NCI-H345 (cell line): Measurements from ENCODE around the gene TRIM3.
"Not testable (repeated sequence)": the region's sequence is repeated elsewhere in the genome, so short reads cannot be mapped to it uniquely, and the experiment has no call there.

Source experiments
- DNase-seq: peaks from one replicate; lab custom pipeline; 2025; lab: John Stamatoyannopoulos, UW

The TRIM3 gene

GRCh38 chr11:6473451-6474412 lies at the start of gene TRIM3:
Gene TRIM3, minus strand, starts transcription at chr11:6473941. Its CDS starts 8,246 bp downstream, at chr11:6465695.
- peak; percentile 90 for DNase-seq

GRCh38 chr11:6523253-6523652 lies 49.5 kb upstream of the TRIM3 start:
- DNase-seq, result no peak

GRCh38 chr11:6521946-6522345 lies 48.2 kb upstream of the TRIM3 start:
- DNase-seq, result not testable (repeated sequence)

- no peak for DNase-seq
These were observed 46.5 kb upstream of the TRIM3 start for GRCh38 chr11:6520265-6520664.

- DNase-seq, result no peak
These were observed 43.1 kb upstream of the TRIM3 start for GRCh38 chr11:6516865-6517264.

- DNase-seq, result peak; percentile 15
These were observed 32.0 kb upstream of the TRIM3 start for GRCh38 chr11:6505577-6506240.

- no peak for DNase-seq
These were observed 30.4 kb upstream of the TRIM3 start for GRCh38 chr11:6504166-6504565.

GRCh38 chr11:6502382-6502781 lies 28.6 kb upstream of the TRIM3 start:
- no peak for DNase-seq

- no peak for DNase-seq
These were observed 24.8 kb upstream of the TRIM3 start for GRCh38 chr11:6498544-6498943.

- DNase-seq, result no peak
These were observed 24.4 kb upstream of the TRIM3 start for GRCh38 chr11:6498121-6498520.

GRCh38 chr11:6497069-6497839 lies 23.5 kb upstream of the TRIM3 start, which contains the start of gene DNHD1:
Gene DNHD1, plus strand, starts transcription at chr11:6497280. Its CDS starts 936 bp downstream, at chr11:6498216.
- DNase-seq, result no peak

GRCh38 chr11:6489306-6489705 lies 15.6 kb upstream of the TRIM3 start:
- no peak for DNase-seq

GRCh38 chr11:6488821-6489220 lies 15.1 kb upstream of the TRIM3 start:
- no peak for DNase-seq

- no peak for DNase-seq
These were observed 14.6 kb upstream of the TRIM3 start for GRCh38 chr11:6488342-6488741.

- DNase-seq, result no peak
These were observed 13.2 kb upstream of the TRIM3 start for GRCh38 chr11:6486938-6487337.

- DNase-seq, result no peak
These were observed 12.5 kb upstream of the TRIM3 start for GRCh38 chr11:6486256-6486655.

- no peak for DNase-seq
These were observed 11.9 kb upstream of the TRIM3 start for GRCh38 chr11:6485661-6486060.

- DNase-seq, result no peak
These were observed 9.3 kb upstream of the TRIM3 start for GRCh38 chr11:6483015-6483414.

GRCh38 chr11:6482441-6482840 lies 8.7 kb upstream of the TRIM3 start:
- no peak for DNase-seq

- DNase-seq, result no peak
These were observed 8.2 kb upstream of the TRIM3 start for GRCh38 chr11:6481924-6482275.

GRCh38 chr11:6481012-6481923 lies 7.5 kb upstream of the TRIM3 start, which contains the start of the genes ARFIP2 and TIMM10B:
Gene ARFIP2, minus strand, starts transcription at chr11:6481331. Its CDS starts 910 bp downstream, at chr11:6480421.
Gene TIMM10B, plus strand, starts transcription at chr11:6481501. Its CDS starts 16 bp downstream, at chr11:6481517.
- peak; percentile 99 for DNase-seq
